HepG2 (cell line): ENCODE results near the gene PSD4. TPM values are rescaled to one million over a fixed set of nuclear protein-coding genes. Genes with fewer than 3 reads are reported as not detected.

ENCODE experiments used
- ARID5B ChIP-seq: IDR thresholded peaks from 2 replicates; pipeline ENCODE4 v1.4.0; 2020; ENCODE audit warnings: mild to moderate bottlenecking, missing genetic modification reagents
- ARNT2 ChIP-seq: sonication (generic); formaldehyde crosslinking; IDR thresholded peaks from 2 replicates; pipeline ENCODE4 v1.8.0; 2022; ENCODE audit warnings: mild to moderate bottlenecking, low read depth, missing genetic modification reagents, moderate library complexity
- ARNTL ChIP-seq: sonication (generic); formaldehyde crosslinking; IDR thresholded peaks from 2 replicates; pipeline ENCODE4 v1.4.0; 2020; ENCODE audit warnings: mild to moderate bottlenecking, missing genetic modification reagents
- BRCA1 ChIP-seq: sonication (generic); formaldehyde crosslinking; IDR thresholded peaks from 2 replicates; pipeline ENCODE4 v1.4.0; 2020; ENCODE audit warnings: missing genetic modification reagents
- CENPT ChIP-seq: sonication (generic); formaldehyde crosslinking; IDR thresholded peaks from 2 replicates; pipeline ENCODE4 v1.8.0; 2022; ENCODE audit warnings: low read depth, mild to moderate bottlenecking, moderate library complexity, missing genetic modification reagents
- DNMT3B ChIP-seq: conservative IDR thresholded peaks from 2 replicates; pipeline ENCODE4 v1.6.1; 2016; ENCODE audit warnings: missing biosample characterization, control low read depth
- HCFC1 ChIP-seq: fragments of 150-350 bp; IDR thresholded peaks from 2 replicates; pipeline ENCODE4 v1.6.1; 2014; ENCODE audit warnings: low read depth, low read length
- NR2C2 ChIP-seq: sonication (generic); formaldehyde crosslinking; IDR thresholded peaks from 2 replicates; pipeline ENCODE4 v1.4.0; 2020; ENCODE audit warnings: missing genetic modification reagents, mild to moderate bottlenecking, moderate library complexity, borderline replicate concordance
- SALL1 ChIP-seq: sonication (generic); formaldehyde crosslinking; IDR thresholded peaks from 2 replicates; pipeline ENCODE4 v1.8.0; 2022; ENCODE audit warnings: mild to moderate bottlenecking, missing genetic modification reagents
- THYN1 ChIP-seq: sonication (generic); formaldehyde crosslinking; IDR thresholded peaks from 2 replicates; pipeline ENCODE4 v1.8.1; 2023; ENCODE audit warnings: low read depth, mild to moderate bottlenecking, moderate library complexity, missing genetic modification reagents, borderline replicate concordance
- ZNF329 ChIP-seq: sonication (generic); formaldehyde crosslinking; IDR thresholded peaks from 2 replicates; pipeline ENCODE4 v1.9.0; 2021; ENCODE audit warnings: low read depth, mild to moderate bottlenecking, missing genetic modification reagents
- ZNF552 ChIP-seq: sonication (generic); formaldehyde crosslinking; IDR thresholded peaks from 2 replicates; pipeline ENCODE4 v1.9.0; 2022; ENCODE audit warnings: missing genetic modification reagents, mild to moderate bottlenecking, borderline replicate concordance
- ZNF556 ChIP-seq: sonication (generic); formaldehyde crosslinking; IDR thresholded peaks from 2 replicates; pipeline ENCODE4 v1.4.0; 2020; ENCODE audit warnings: mild to moderate bottlenecking, missing genetic modification reagents, borderline replicate concordance
- ZNF576 ChIP-seq: sonication (generic); formaldehyde crosslinking; IDR thresholded peaks from 2 replicates; pipeline ENCODE4 v1.4.0; 2020; ENCODE audit warnings: mild to moderate bottlenecking, missing genetic modification reagents
- ZNF724P ChIP-seq: sonication (generic); formaldehyde crosslinking; IDR thresholded peaks from 2 replicates; pipeline ENCODE4 v1.8.0; 2022; ENCODE audit warnings: missing genetic modification reagents, borderline replicate concordance
- ZNF747 ChIP-seq: sonication (generic); formaldehyde crosslinking; IDR thresholded peaks from 2 replicates; pipeline ENCODE4 v1.8.1; 2023; ENCODE audit warnings: missing genetic modification reagents, mild to moderate bottlenecking, borderline replicate concordance
- ZNF766 ChIP-seq: sonication (generic); formaldehyde crosslinking; IDR thresholded peaks from 2 replicates; pipeline ENCODE4 v1.5.0; 2020; ENCODE audit warnings: missing genetic modification reagents, borderline replicate concordance
- ZNF781 ChIP-seq: sonication (generic); formaldehyde crosslinking; IDR thresholded peaks from 2 replicates; pipeline ENCODE4 v1.5.1; 2020; ENCODE audit warnings: borderline replicate concordance, mild to moderate bottlenecking, missing genetic modification reagents; ENCODE audit errors: not compliant biosample characterization
- ZNF788 ChIP-seq: sonication (generic); formaldehyde crosslinking; IDR thresholded peaks from 2 replicates; pipeline ENCODE4 v1.5.0; 2020; ENCODE audit warnings: mild to moderate bottlenecking, missing genetic modification reagents, borderline replicate concordance
- polyA plus RNA-seq, 8 experiments: library from polyadenylated mRNA; depleted of rRNA in 3 of 8; stranded (reverse) in 7 of 8; unstranded in 1 of 8; fragments of >200 nt; fragmentation: Illumina TruSeq in 4 of 8; extraction: Trizol in 4 of 8; gene quantifications; 2 replicates each; pipeline versions ENCODE4 v1.2.1 to v1.2.3, GENCODE V29; 2011 to 2016; ENCODE audit warnings: low read depth in 4 of 8, missing spikeins in 1 of 8, mixed read lengths in 1 of 8; ENCODE audit not compliant: insufficient read depth in 1 of 8
- total RNA-seq, 5 experiments: library from RNA; depleted of rRNA; stranded (reverse); fragments of >200 nt; fragmentation: Illumina TruSeq; extraction: Trizol; gene quantifications; 2 replicates each; pipeline ENCODE4 v1.2.3, GENCODE V29; 2016; ENCODE audit warnings: low read depth in 1 of 5
- TF ChIP-seq, protein P1 (sequence below): sonication (generic); formaldehyde crosslinking; IDR thresholded peaks from 2 replicates; pipeline ENCODE4 v1.4.0; 2020; ENCODE audit warnings: missing genetic modification reagents, borderline replicate concordance
- TF ChIP-seq, protein P2 (sequence below): sonication (generic); formaldehyde crosslinking; IDR thresholded peaks from 2 replicates; pipeline ENCODE4 v1.5.0; 2020; ENCODE audit warnings: missing genetic modification reagents
- TF ChIP-seq, protein P3 (sequence below): sonication (generic); formaldehyde crosslinking; IDR thresholded peaks from 2 replicates; pipeline ENCODE4 v1.5.0; 2020; ENCODE audit warnings: mild to moderate bottlenecking, low read depth, missing genetic modification reagents, borderline replicate concordance

The PSD4 gene
- total and polyA plus RNA-seq, 2 of the 13 experiments (the other 11 are each of a cell fraction or from before 2014, with no cell fraction given): 5.8 to 9.4 TPM

GRCh38 chr2:113218283-113219091 lies 44.7 kb downstream of the PSD4 start (continued):
- 0 out of 2 replicates have a peak, but pooled peaks have one; percentile 41 for TF ChIP-seq ARNTL (CRISPR knock-in tag)
- TF ChIP-seq ZNF329 (CRISPR knock-in tag): no peak
- peak; percentile 83 for TF ChIP-seq SALL1 (CRISPR knock-in tag)
- TF ChIP-seq, protein P1, sequence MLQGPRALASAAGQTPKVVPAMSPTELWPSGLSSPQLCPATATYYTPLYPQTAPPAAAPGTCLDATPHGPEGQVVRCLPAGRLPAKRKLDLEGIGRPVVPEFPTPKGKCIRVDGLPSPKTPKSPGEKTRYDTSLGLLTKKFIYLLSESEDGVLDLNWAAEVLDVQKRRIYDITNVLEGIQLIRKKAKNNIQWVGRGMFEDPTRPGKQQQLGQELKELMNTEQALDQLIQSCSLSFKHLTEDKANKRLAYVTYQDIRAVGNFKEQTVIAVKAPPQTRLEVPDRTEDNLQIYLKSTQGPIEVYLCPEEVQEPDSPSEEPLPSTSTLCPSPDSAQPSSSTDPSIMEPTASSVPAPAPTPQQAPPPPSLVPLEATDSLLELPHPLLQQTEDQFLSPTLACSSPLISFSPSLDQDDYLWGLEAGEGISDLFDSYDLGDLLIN: no peak
- peak; percentile 79; the same call in 1 of the 2 replicates for TF ChIP-seq ARID5B (CRISPR knock-in tag)
- peak; percentile 90 for TF ChIP-seq ZNF552
- TF ChIP-seq ZNF576 (CRISPR knock-in tag): no peak
- no peak for TF ChIP-seq ZNF747 (CRISPR knock-in tag)
- TF ChIP-seq ZNF724P: 0 out of 2 replicates have a peak, but pooled peaks have one; percentile 64
- TF ChIP-seq, protein P2, sequence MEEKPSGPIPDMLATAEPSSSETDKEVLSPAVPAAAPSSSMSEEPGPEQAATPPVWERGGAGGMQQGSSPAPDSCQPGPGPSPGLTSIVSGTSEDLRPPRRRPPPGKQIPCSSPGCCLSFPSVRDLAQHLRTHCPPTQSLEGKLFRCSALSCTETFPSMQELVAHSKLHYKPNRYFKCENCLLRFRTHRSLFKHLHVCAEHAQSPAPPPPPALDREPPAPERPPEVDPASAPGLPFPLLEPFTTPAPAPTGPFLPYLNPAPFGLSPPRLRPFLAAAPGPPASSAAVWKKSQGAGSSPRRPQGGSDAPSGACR (CRISPR knock-in tag): 0 out of 2 replicates have a peak, but pooled peaks have one; percentile 20
- TF ChIP-seq HCFC1: no peak
- 0 out of 2 replicates have a peak, but pooled peaks have one; percentile 65 for TF ChIP-seq ZNF556 (CRISPR knock-in tag)
- TF ChIP-seq ZNF788 (CRISPR knock-in tag): 0 out of 2 replicates have a peak, but pooled peaks have one; percentile 10
- TF ChIP-seq CENPT (CRISPR knock-in tag): no peak
- TF ChIP-seq DNMT3B (CRISPR knock-in tag): no peak; the same call in 1 of the 2 replicates
- TF ChIP-seq ARNT2 (CRISPR knock-in tag): peak; percentile 45; the same call in 1 of the 2 replicates
- TF ChIP-seq, protein P3, sequence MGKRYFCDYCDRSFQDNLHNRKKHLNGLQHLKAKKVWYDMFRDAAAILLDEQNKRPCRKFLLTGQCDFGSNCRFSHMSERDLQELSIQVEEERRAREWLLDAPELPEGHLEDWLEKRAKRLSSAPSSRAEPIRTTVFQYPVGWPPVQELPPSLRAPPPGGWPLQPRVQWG (CRISPR knock-in tag): no peak
- no peak for TF ChIP-seq ZNF766 (CRISPR knock-in tag)
- no peak for TF ChIP-seq ZNF781 (CRISPR knock-in tag)
- 0 out of 2 replicates have a peak, but pooled peaks have one; percentile 43 for TF ChIP-seq THYN1 (CRISPR knock-in tag)
- no peak for TF ChIP-seq BRCA1
- peak; percentile 61; the same call in 1 of the 2 replicates for TF ChIP-seq NR2C2 (CRISPR knock-in tag)
